Omental fat pad (tissue), 4 donors: ENCODE results near the gene CFAP73. TPM values are rescaled to one million over a fixed set of nuclear protein-coding genes. Genes with fewer than 3 reads are reported as not detected.

ENCODE experiments used
- ATAC-seq: fragments of 150-250 bp; one replicate; pipeline ENCODE4 v1.9.1; 2016; ENCODE audit warnings: mild to moderate bottlenecking, moderate library complexity; ENCODE audit not compliant: low FRiP score
- DNase-seq: peaks from one replicate; pipeline ENCODE4 v3.0.0-alpha.2; 2019; ENCODE audit warnings: low spot score
- CTCF ChIP-seq, 3 donors: fragments of 450-650 bp; IDR thresholded peaks; one replicate each; pipeline ENCODE4 v1.5.1; 2016 to 2017; ENCODE audit warnings: antibody characterized with exemption in 3 of 3, mild to moderate bottlenecking in 3 of 3, moderate library complexity in 2 of 3
- total RNA-seq, 4 donors: library from RNA; depleted of rRNA; stranded (reverse); fragments of >200 nt; gene quantifications; one replicate each; pipeline ENCODE4 v1.1.0, GENCODE V29; 2016

CFAP73 gene
- total RNA-seq, 4 donors from 2014 or later = not detected

GRCh38 chr12:113197518-113198077, 48.1 kb downstream of the CFAP73 start:
- DNase-seq = no peak
- ATAC-seq = no peak

GRCh38 chr12:113198296-113198695, 48.8 kb downstream of the CFAP73 start:
- no peak for TF ChIP-seq CTCF (IDR thresholded peaks at IDR 0.05)
- no peak for ATAC-seq
- DNase-seq = no peak

More at GRCh38 chr12:113197518-113198077, 48.1 kb downstream of the CFAP73 start:
- TF ChIP-seq CTCF (IDR thresholded peaks at IDR 0.05) = no peak

GRCh38 chr12:113200021-113200797, 50.7 kb downstream of the CFAP73 start:
- ATAC-seq (no peak), DNase-seq (no peak)
- TF ChIP-seq CTCF (IDR thresholded peaks at IDR 0.05) = no peak

GRCh38 chr12:113201187-113202177, 52.0 kb downstream of the CFAP73 start:
- no peak for DNase-seq
- TF ChIP-seq CTCF (IDR thresholded peaks at IDR 0.05) = no peak
- ATAC-seq = no peak

- TF ChIP-seq CTCF (IDR thresholded peaks at IDR 0.05) = no peak
- ATAC-seq (no peak), DNase-seq (no peak)
Observed at GRCh38 chr12:113202300-113203075, 53.0 kb downstream of the CFAP73 start.
